Measurements from ENCODE around the gene PTH1R. TPM values are rescaled to one million over a fixed set of nuclear protein-coding genes. Genes with fewer than 3 reads are reported as not detected.

The PTH1R gene
- total RNA-seq, 1 donor = not detected

DNA sequence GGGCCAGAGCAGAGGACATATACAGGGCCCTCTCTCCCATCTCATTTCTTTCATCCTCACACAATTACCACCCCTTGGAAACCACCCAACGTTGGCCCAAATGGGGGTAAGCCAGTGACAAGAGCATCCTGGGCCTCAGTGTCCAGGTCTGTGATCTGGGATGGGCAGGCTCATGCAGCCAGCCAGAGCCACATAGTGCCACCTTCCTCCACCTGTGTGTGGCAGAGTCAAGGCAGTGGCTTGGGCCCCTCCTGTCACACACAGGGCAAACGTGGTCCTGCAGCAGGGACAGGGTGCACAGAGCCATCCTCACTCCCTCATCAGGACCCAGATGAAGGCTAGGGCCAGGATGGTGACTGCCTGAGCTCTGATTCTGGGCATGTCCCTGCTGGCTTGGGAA is 12.0 kb upstream of the PTH1R start:
- no peak overlapping the region for H3K4me3 ChIP-seq (ENCODE audit: low read depth, low read length)
- TF ChIP-seq, protein P1, sequence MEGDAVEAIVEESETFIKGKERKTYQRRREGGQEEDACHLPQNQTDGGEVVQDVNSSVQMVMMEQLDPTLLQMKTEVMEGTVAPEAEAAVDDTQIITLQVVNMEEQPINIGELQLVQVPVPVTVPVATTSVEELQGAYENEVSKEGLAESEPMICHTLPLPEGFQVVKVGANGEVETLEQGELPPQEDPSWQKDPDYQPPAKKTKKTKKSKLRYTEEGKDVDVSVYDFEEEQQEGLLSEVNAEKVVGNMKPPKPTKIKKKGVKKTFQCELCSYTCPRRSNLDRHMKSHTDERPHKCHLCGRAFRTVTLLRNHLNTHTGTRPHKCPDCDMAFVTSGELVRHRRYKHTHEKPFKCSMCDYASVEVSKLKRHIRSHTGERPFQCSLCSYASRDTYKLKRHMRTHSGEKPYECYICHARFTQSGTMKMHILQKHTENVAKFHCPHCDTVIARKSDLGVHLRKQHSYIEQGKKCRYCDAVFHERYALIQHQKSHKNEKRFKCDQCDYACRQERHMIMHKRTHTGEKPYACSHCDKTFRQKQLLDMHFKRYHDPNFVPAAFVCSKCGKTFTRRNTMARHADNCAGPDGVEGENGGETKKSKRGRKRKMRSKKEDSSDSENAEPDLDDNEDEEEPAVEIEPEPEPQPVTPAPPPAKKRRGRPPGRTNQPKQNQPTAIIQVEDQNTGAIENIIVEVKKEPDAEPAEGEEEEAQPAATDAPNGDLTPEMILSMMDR (IDR thresholded peaks at IDR 0.05; ENCODE audit: insufficient read depth, low read length) = no peak
- no peak for DNase-seq (ENCODE audit: low read depth)

DNA sequence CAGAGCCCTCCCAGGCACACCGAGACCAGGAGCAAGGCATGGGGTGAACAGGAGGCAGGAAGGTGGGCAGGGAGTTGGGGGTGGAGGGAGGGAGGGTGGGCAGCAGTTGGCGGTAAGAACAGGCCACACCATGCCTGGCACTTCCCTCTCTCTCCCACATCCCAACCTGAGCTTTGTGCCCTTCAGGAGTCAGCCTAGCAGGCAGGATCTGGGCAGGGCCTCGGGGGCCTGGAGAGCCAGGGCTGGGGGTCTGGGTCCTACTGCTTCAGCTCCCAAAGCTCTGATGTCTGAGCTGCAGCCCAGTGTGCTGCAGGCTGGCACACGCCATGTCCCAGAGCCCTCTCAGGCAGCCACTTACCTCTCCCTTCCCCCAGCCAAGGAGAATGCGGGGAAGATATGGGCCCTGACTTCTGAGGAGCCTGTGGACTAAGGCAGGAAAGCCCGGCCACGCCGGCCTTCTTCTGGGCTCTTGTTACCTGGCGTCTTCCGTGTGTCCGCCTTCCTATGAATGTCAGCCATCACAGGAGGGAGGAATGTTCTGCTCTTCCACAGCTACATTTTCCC is 11.4 kb upstream of the PTH1R start:
- no peak for DNase-seq (ENCODE audit: low read depth)
- TF ChIP-seq, protein P1 (IDR thresholded peaks at IDR 0.05; ENCODE audit: insufficient read depth, low read length) = no peak
- no peak overlapping the region for H3K4me3 ChIP-seq (ENCODE audit: low read depth, low read length)

DNA sequence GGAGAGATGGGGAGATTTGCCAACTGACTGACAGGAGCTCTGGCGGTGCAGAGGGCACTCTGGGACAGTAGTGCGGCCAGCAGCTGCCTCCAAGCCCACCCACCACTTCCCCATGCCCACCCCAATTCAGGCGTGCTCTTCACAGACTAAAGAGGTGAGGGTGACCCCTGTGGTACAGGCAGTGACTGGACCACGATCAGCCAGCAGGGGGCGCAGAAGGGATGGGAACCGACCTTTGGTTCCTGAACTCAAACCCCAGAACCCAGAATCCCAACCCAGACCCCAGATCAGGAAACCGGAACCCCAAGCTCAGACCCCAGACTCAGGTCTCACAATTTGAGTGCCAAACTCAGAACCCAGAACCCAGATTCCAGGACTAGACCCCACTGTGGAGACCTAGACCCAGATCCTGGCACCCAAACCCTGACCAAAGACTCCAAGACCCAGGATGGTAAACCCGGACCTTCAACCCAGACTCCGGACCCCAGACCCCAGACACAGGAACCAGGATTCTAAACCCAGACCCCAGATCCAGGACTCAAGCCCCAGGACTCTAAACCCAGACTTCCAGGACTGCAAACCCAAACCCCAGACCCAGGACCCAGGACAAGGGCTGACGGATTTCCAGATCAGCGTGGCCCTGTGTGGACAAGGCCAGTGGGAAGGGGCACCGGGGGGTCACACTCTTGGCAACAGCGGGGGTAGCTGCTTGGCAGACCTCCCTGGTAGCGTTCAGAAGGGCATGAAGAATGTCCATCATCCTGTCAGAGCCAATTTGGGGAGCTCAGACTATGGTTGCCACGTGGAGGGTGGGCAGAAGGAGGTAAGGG is 10.6 kb upstream of the PTH1R start:
- TF ChIP-seq, protein P1 (IDR thresholded peaks at IDR 0.05; ENCODE audit: insufficient read depth, low read length) = peak; percentile 92
- DNase-seq (ENCODE audit: low read depth) = peak; percentile 50
- no peak overlapping the region for H3K4me3 ChIP-seq (ENCODE audit: low read depth, low read length)

- H3K4me3 ChIP-seq (ENCODE audit: low read depth, low read length) = no peak overlapping the region
- DNase-seq (ENCODE audit: low read depth) = peak; percentile 60
- TF ChIP-seq, protein P1 (IDR thresholded peaks at IDR 0.05; ENCODE audit: insufficient read depth, low read length) = no peak
Observed at GRCh38 chr3:46867550-46867898, 10.0 kb upstream of the PTH1R start.

- no peak for DNase-seq (ENCODE audit: low read depth)
- H3K4me3 ChIP-seq (ENCODE audit: low read depth, low read length) = no peak overlapping the region
- TF ChIP-seq, protein P1 (IDR thresholded peaks at IDR 0.05; ENCODE audit: insufficient read depth, low read length) = no peak
Observed at GRCh38 chr3:46868287-46868686, 9.2 kb upstream of the PTH1R start.

GRCh38 chr3:46868948-46869347 is 8.6 kb upstream of the PTH1R start:
- TF ChIP-seq, protein P1 (IDR thresholded peaks at IDR 0.05; ENCODE audit: insufficient read depth, low read length) = no peak
- no peak for DNase-seq (ENCODE audit: low read depth)
- no peak overlapping the region for H3K4me3 ChIP-seq (ENCODE audit: low read depth, low read length)
